CD4-positive, alpha-beta T cell treated with Interleukin-2 at 100 ng/mL for 4 hours (primary cell): ENCODE data around the gene EMILIN1.
"Not testable (repeated sequence)": the region's sequence is repeated elsewhere in the genome, so short reads cannot be mapped to it uniquely, and the experiment has no call there.

Experiments used
- DNase-seq: peaks from one replicate; pipeline ENCODE4 v3.0.0-alpha.2; 2020; ENCODE audit warnings: low spot score

The EMILIN1 gene

DNA sequence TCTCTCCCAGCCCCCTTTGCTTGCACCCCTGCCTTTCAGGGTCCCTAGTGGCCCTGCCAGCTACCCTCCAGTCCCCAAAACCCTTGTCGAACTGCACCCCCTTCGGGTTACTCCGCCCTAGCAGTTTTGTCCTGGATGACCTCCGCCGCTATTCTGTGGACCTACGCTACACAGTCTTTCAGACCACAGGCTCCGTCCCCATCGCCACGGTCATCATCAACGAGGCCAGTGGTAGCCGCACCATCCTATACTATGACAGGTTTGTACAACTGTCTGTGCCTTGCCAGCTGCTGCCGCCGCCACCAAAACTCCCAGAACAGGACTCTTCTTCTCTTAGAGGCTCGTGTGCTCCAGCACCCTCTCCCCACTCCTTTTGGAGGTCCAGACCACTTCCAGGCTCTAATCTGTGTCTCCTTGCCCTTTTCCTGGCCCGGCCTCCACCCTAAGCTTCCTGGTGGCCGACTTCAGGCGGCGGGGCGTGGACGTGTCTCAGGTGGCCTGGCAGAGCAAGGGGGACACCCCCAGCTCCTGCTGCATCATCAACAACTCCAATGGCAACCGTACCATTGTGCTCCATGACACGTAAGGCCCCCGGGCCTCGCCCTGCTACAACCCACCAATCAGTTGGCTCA is 16.1 kb downstream of the EMILIN1 start:
- no peak for DNase-seq

DNA sequence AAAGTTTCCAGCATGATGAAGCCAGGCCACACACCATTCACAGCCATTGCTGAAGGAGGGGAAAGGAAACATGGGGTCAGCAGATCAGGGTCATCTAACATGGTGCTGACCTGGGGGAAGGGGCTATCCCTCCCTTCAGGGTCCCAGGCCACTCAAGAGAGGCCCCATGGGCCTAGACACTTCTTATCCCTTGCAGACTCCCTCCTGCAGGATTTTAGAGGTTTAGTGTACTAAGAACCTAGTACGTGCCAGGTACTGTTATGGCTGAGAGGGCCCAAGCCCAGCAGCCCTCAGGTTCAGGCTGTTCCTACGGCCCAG is 17.0 kb downstream of the EMILIN1 start:
- no peak for DNase-seq

DNA sequence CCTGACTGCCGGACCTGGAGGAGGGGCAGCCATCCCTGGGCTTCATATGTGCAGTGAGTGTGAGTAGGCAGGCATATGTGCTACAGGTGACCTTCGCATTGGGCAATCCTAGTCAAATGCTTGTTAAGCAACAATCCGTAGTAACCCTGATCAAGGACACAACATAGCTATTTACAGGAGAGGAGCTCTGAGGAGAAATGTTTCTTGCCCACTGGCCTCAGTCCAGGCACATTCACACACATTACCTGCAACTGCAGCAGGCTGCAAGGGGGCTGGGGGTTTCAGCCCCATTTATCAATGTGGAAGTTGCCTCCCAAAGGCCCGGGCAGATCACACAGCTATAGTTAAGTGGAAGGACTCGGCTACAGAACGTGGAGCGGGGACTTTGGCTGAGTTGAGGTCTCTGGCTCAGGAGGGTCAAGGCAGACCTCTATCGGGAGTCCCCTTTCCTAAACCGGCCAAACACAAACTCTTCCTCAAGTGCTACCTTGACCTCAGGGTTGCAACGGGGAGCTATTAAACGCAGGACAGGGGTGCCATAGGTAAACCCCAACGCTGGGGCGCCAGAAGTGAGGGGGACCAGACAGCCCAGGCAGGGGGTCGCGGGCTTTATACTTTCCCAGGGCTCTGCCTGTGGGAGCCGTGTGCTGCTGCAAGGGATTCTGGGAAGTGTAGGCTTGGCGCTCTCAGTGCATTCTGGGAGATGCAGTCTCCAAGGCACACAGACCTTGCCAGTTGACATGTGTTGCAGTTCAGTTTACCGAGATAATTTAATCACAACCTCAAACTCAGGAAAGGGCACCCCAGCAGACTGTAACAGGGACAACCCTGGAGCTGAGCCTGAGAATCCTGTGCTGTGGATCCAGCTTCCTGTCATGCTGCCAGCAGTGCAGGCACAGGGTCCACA is 17.6 kb downstream of the EMILIN1 start:
- DNase-seq, result peak; percentile 48

DNA sequence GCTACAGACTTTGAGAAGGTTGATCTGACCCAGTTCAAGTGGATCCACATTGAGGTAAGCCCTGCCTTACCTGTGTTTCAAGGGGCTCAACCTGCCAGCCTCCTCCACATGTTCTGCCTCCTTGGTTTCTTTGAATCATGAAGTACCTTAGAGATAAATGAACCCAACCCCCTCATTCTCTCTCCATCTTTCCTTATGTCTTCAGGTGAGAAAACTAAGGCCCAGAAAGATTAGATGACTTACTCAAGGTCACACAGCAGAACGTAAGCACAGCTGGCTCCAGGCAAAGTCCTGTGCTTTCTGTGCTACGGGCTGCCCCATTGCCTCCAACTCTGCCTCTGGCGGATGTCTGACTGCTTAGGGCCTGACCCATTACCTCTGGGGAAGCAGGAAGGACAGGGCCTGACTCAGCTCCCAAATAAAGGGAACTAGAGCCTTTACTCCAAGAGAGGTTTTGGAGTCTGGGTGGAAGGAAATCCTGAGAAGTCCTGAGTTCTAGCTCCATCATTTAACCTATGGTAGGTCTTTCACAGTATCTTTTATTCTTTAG is 18.4 kb downstream of the EMILIN1 start:
- no peak for DNase-seq

DNA sequence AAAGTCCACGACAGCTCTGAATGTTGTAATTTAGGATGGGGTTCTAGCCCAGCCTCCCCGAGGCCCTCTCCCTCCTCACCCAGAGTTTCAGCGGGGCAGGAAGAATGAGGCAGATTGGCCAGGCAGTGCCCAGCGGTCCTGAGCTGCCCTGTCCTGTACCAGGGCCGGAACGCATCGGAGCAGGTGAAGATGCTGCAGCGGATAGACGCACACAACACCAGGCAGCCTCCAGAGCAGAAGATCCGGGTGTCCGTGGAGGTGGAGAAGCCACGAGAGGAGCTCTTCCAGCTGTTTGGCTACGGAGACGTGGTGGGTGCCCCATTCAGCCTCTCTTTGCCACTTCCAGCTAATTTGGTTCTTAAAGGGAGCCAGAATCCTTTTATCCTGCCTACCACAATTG is 18.9 kb downstream of the EMILIN1 start:
- DNase-seq, result no peak

DNA sequence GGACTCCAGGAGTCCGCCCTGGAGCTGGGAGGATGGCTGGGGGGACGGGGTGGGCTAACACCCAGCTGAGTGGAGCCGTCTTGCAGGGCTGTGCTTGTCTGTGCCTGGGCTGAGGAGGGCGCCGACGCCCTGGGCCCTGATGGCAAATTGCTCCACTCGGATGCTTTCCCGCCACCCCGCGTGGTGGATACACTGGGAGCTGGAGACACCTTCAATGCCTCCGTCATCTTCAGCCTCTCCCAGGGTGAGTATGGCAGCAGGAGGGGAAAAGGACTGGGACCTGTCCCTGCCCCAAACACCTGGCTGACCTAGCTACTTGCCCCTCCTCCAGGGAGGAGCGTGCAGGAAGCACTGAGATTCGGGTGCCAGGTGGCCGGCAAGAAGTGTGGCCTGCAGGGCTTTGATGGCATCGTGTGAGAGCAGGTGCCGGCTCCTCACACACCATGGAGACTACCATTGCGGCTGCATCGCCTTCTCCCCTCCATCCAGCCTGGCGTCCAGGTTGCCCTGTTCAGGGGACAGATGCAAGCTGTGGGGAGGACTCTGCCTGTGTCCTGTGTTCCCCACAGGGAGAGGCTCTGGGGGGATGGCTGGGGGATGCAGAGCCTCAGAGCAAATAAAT is 21.0 kb downstream of the EMILIN1 start:
- DNase-seq, result no peak

DNA sequence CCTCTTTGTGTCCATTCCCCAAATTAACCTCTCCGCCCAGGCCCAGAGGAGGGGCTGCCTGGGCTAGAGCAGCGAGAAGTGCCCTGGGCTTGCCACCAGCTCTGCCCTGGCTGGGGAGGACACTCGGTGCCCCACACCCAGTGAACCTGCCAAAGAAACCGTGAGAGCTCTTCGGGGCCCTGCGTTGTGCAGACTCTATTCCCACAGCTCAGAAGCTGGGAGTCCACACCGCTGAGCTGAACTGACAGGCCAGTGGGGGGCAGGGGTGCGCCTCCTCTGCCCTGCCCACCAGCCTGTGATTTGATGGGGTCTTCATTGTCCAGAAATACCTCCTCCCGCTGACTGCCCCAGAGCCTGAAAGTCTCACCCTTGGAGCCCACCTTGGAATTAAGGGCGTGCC is 21.6 kb downstream of the EMILIN1 start:
- no peak for DNase-seq

DNA sequence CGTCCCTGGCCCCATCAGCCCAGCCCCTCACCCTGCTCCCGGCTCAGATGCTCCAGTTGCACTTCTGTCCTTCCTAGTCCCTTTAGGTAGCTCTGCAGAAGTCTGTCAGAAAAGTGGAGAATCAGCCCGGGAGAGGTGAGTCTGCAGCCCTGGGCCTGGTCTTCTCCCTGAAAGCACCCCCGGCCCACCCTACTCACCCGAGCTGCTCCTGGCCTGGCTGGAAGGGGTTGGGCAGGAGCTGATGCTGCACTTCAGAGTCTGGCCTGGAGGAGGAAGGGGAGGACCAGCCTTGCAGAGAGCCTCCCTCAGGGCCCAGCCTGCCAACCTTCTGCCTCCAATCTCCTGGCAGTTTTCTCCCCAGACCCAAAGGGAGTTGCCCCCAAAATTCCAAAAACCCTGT is 23.9 kb downstream of the EMILIN1 start:
- DNase-seq, result no peak

DNA sequence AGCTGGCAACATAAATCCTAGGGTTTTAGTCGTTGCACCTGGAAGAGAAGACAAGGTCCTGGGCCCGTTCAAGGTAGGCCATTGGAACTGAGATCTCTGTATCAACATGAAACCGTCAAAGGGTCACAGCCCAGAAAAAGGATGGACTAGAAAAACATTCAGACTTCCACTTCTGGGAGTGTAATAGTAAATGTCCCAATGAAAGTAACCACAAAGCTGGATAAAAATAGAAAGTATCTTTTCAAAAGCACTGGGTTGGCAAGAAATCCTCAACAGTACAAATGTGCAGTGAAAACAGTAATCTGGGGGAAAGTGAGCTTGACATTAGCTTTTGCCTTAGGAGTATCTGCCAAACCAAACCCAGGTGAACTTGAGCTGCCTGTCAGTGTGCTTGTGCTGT is 27.6 kb downstream of the EMILIN1 start:
- DNase-seq, result no peak

DNA sequence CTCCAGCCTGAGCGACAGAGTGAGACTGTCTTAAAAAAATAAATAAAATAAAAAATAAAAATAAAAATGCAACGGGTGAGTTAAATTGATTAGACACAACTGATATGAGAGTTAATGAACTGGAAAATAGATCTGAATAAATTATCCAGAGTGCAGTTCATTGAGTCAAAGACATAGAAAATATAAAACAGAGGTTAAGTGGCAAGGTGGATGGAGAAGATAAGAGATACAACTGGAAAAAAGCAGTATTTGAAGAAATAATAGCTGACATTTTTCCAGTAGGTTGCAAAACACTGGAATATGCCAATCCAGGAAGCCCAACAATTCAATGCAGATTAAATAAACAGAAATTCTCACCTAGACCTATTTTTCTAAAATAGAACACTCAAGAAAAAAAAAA is 29.8 kb downstream of the EMILIN1 start:
- no peak for DNase-seq

DNA sequence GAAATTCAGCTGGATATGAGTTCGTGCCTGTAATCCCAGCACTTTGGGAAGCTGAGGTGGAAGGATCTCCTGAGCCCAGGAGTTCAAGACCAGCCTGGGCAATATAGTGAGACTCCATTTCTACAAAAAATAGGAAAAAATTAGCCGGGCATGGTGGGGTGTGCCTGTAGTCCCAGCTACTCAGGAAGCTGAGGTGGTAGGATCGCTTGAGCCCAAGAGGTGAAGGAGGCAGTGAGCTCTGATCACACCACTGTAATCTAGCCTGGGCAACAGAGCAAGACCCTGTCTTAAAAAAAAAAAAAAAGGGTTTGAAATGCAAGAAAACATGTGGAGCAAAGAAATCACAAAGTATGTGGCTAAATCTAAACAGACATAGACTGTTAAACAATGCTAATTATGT is 30.7 kb downstream of the EMILIN1 start:
- DNase-seq, result no peak

DNA sequence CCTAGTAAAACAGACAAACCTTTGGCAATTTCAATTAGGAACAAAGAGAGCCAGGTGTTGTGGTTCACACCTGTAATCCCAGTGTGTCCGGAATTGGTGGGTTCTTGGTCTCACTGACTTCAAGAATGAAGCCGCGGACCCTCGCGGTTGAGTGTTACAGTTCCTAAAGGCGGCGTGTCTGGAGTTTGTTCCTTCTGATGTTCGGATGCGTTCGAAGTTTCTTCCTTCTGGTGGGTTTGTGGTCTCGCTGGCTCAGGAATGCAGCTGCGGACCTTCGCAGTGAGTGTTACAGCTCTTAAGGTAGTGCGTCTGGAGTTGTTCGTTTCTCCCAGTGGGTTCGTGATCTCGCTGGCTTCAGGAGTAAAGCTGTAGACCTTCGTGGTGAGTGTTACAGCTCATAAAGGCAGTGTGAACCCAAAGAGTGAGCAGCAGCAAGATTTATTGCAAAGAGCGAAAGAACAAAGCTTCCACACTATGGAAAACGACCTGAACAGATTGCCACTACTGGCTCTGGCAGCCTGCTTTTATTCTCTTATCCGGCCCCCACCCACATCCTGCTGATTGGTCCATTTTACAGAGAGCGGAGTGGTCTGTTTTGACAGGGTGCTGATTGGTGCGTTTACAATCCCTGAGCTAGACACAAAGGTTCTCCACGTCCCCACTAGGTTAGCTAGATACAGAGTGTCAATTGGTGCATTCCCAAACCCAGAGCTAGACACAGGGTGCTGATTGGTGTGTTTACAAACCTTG is 32.4 kb downstream of the EMILIN1 start:
- DNase-seq, result not testable (repeated sequence)

DNA sequence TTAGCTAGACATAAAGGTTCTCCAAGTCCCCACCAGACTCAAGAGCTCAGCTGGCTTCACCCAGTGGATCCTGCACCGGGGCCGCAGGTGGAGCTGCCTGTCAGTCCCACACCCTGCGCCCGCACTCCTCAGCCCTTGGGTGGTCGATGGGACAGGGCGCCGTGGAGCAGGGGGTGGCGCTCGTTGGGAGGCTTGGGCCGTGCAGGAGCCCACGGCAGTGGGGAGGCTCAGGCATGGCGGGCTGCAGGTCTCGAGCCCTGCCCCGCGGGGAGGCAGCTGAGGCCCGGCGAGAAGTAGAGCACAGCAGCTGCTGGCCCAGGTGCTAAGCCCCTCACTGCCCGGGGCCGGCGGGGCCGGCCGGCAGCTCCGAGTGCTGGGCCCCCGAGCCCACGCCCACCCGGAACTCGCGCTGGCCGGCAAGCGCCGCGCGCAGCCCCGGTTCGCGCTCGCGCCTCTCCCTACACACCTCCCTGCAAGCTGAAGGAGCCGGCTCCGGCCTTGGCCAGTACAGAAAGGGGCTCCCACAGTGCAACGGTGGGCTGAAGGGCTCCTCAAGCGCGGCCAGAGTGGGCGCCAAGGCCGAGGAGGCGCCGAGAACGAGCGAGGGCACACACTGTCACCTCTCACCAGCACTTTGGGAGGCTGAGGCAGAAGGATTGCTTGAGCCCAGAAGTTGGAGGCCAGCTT is 33.1 kb downstream of the EMILIN1 start:
- not testable (repeated sequence) for DNase-seq

DNA sequence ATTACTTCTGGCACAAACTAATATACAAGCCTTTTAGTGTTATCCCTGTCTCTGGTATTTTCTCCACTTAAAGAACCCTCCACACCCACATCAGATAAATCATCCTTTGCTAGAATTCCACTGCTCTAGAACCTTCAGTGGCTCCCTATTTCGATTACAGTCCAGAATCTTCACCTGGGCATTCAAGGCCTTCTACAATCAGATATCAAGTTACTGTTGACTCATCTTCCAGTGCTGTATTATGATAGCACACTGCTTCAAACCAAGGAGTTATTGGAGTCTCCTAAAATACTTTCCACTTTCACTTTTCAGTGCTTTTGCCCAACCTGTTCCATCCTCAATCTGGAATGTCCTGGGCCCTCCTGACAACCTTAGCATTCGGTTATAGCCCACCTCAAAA is 37.1 kb downstream of the EMILIN1 start:
- DNase-seq, result no peak

DNA sequence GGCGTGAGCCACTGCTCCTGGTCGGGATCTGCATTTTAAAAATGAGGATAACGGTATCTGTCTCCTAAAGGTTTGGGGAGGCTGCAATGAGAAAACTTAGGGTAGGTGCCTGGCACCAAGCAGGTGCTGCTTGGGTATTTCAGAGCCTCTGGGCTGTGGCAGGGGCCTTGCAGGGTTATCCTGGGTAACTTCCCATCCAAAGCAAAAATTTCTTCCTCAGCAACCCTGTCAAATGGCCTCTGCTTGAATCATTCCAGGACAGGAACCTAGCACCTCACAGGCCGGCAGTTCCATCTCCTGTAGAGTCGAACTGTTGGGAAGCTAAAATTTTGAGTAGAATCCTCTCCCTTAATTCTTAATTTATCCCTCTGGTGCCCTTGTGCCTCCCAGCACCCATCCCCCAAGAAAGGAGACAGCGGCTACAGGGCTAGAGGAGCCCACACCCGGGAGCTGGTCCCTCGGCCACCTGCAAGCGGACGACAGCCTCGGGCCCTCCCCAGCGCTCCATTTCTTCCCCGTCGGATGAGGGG is 39.6 kb downstream of the EMILIN1 start:
- DNase-seq, result no peak

DNA sequence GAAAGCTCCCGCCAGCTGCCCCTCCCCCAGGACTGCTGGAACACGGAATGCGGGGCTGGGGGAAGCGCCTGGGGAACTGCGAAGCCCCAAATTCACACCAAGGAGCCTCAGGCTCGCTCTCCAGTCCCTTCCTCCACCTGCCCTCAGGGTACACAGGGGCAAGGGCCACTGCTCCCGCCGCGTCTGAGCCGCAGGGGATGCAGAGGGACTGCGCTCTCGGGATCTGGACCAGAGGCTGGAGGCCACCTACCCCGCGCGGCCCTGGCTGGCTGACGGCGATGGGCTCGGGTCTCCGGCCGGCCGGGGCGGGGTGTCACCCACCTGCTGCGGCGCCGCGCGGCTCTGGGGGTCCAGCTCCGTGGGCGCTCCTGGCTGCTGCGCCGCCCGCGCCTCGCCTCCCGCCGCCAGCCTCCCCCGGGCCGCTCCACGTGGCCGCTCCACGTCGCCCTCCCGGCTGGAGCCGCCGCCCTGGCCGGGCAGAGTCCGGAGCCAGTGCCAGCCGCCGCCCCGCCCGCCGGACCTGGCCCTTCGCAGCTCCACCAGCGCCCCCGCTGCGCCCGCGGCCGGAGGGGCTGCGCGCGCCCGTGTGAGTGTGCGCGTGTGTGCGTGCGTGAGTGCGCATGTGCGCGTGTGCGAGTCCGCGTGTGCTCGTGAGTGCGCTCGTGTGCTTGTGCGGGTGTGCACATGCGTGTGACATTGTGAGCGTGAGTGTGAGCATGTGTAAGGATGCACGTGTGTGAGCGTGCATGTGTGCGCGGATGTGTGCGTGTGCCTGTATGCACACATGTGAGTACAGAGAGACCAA is 40.3 kb downstream of the EMILIN1 start, which contains the start of gene CGREF1:
Gene CGREF1 (minus strand): TSS at position 604 of the 805 bp plus-strand sequence. CDS start 14,762 bp downstream, outside the sequence.
- no peak for DNase-seq

DNA sequence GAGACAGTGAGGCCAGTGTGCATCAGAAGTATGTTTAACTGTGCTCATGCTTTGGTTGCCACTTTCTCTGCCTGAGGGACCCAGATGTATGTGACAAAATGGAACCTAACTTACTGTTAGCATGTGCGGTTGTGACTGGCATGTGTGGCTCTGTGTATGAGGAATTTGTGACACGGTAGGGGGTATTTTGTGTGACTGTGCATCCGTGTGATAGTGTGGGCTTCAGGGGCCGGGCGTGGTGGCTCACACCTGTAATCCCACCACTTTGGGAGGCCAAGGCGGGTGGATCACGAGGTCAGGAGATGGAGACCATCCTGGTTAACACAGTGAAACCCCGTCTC is 40.9 kb downstream of the EMILIN1 start:
- not testable (repeated sequence) for DNase-seq

DNA sequence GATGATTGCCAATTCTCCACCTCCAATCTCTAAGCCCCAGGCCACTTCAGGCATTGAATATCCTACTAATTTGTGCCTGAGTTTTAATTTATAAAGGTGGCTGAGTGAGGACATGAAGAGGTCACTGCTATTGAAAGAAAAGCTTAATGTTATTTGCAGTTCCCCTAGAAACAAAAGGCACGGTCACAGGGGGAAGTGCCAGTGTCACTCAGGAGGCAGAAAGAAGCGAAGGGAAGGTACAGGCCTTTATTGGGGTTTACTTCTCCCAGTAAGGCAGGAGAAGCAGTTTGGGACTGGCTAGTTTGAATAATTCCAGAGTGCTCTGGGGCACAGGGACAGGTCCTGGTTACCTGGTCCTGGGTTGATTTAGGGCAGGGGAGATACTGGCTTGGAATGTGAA is 43.5 kb downstream of the EMILIN1 start:
- DNase-seq, result no peak

DNA sequence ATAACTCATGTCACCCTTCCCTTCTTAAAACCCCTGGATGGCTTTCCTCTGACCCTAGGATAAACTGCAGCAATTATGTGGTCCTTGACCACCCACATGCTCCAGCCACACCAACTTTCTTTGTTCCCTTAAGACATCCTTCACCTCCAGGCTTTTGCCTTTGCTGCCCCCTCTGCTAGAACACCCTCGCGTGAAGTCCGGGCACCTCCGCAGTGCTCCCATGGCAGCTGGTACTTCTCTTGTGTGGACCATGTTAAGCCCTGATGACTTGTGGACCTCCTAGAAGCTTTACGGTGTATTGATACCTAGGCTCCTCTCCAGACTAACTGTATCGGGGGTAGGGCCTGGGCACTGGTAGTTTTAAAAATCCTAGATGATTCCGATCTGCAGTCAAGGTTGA is 44.4 kb downstream of the EMILIN1 start:
- DNase-seq, result no peak

DNA sequence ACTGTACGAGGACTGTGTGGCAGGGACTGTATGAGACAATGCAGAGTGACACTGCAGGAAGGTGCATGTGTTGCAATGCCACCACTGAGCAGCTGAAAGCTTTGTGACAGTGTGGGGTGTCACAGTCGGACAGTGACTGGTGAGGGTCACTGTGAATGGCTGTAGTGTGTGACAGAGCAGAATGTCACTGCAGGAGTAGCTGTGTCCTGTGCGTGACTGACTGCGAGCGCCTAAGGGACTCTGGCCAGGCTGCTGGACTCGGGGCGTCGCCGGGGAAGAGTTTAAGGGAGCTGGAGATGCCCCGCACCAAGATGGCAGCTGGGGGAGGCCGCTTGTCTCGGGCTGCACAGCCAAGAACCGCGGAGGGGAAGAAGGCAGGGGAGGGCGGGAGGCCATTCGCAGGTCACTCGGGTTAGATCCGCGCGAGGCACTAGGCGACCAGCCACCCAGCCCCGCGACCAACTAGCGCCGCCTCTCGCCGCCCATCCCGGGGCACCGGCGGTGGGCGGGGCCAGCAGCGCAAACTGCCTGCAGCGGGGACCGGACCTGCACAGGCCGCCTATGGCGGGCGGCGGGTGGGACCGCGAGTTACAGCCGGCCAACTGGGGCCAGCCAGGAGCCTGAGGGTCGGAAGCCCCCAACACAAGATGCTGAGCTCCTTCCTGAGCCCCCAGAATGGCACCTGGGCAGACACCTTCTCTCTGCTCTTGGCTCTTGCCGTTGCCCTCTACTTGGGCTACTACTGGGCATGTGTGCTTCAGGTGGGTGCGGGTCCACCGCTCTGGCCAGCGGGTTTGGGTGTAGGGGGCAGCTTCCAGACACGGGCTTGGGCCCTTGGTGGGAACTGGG is 45.1 kb downstream of the EMILIN1 start, which contains the start of gene ABHD1:
Gene ABHD1 (plus strand): TSS at position 514 of the 849 bp plus-strand sequence. CDS start 134 bp downstream, at position 648.
- DNase-seq, result peak; percentile 60
